ENCODE results near the gene IAPP.

IAPP gene

GRCh38 chr12:21337453-21337852 is 35.2 kb upstream of the IAPP start:
- no peak overlapping the region for H3K4me3 ChIP-seq (replicated peaks; ENCODE audit: low read depth, low read length)
- no peak for TF ChIP-seq CTCF (IDR thresholded peaks at IDR 0.05; ENCODE audit: low read length, missing control alignments)
- no peak for DNase-seq (ENCODE audit: low read depth)

GRCh38 chr12:21337959-21338744 is 34.5 kb upstream of the IAPP start:
- no peak for DNase-seq (ENCODE audit: low read depth)
- no peak for TF ChIP-seq CTCF (IDR thresholded peaks at IDR 0.05; ENCODE audit: low read length, missing control alignments)
- H3K4me3 ChIP-seq (replicated peaks; ENCODE audit: low read depth, low read length): no peak overlapping the region

- no peak for TF ChIP-seq CTCF (IDR thresholded peaks at IDR 0.05; ENCODE audit: low read length, missing control alignments)
- no peak for DNase-seq (ENCODE audit: low read depth)
- no peak overlapping the region for H3K4me3 ChIP-seq (replicated peaks; ENCODE audit: low read depth, low read length)
These were observed 32.8 kb upstream of the IAPP start for GRCh38 chr12:21339921-21340320.

- no peak for DNase-seq (ENCODE audit: low read depth)
- H3K4me3 ChIP-seq (replicated peaks; ENCODE audit: low read depth, low read length): no peak overlapping the region
- TF ChIP-seq CTCF (IDR thresholded peaks at IDR 0.05; ENCODE audit: low read length, missing control alignments): no peak
These were observed 32.3 kb upstream of the IAPP start for GRCh38 chr12:21340403-21340802.

GRCh38 chr12:21341769-21342168 is 30.9 kb upstream of the IAPP start:
- DNase-seq (ENCODE audit: low read depth): no peak
- TF ChIP-seq CTCF (IDR thresholded peaks at IDR 0.05; ENCODE audit: low read length, missing control alignments): no peak
- H3K4me3 ChIP-seq (replicated peaks; ENCODE audit: low read depth, low read length): no peak overlapping the region

GRCh38 chr12:21343636-21344035 is 29.1 kb upstream of the IAPP start:
- no peak for DNase-seq (ENCODE audit: low read depth)
- H3K4me3 ChIP-seq (replicated peaks; ENCODE audit: low read depth, low read length): no peak overlapping the region
- TF ChIP-seq CTCF (IDR thresholded peaks at IDR 0.05; ENCODE audit: low read length, missing control alignments): no peak
